GDM1 (cell line): ENCODE measurements around the gene GOSR1.
"Not testable (repeated sequence)": the region's sequence is repeated elsewhere in the genome, so short reads cannot be mapped to it uniquely, and the experiment has no call there.

ENCODE experiments used
- DNase-seq: peaks from one replicate; lab custom pipeline; 2025; lab: John Stamatoyannopoulos, UW

The GOSR1 gene

DNA sequence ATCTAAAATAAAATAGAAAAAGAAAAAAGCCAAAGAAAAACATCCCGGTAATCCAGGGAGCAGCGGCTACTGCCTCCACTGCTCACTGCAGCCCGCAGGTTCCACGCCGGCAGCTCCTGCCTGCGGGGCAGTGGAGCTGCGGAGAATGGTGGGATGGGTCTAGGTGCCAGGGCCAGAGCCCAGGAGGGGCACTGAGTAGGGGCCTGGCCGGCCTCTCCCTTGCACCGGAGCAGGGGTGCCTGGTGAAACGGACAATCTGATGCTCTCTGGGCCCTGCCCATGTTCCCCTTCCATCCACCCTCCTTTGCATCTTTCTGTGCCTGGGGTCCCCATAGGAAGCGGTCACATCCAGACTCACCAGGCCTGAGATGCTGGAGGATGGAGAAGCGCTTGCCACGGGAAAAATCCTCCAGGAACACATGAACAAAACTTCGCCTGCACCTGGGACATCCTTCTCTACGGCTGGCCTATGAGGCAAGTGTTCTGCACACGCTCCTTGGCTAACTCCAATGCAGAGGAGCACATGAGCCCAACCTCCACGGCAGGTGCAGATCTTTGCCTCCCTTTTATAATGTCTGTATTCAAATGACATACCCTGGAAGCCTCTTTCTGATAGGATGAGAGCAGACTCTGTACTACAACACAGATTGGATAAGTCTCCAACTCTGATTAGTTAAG lies 98.6 kb downstream of the GOSR1 start:
- not testable (repeated sequence) for DNase-seq

DNA sequence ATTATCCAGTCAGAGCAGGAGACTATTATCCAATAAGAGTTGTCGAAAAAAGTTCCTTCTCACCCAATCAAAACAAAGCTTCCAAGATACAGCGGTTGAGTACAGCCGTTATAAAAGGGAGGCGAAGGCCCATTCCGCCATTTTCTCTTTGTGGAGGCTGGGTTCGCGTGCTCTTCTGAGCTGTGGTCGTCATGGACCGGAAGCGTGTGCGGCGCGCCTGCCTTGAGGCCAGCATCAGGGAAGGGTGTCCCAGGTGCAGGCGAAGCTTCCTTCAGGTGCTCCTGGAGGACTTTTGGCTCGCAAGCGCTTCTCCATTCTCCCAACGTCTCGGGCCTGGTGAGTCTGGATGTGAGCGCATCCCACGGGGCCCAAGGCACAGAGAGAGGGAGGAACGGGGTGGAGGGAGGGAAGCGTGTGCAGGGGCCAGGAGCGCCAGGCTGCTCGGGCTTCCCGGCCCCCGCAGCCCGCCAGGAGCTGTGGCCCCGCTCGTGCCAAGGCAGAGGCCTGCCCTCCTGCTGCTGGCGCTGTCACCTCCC lies 99.2 kb downstream of the GOSR1 start:
- DNase-seq, result no peak
